DMS53 treated with DMSO at 0.1 percent for 48 hours (cell line): ENCODE data around the gene FGFRL1.
A peak's percentile ranks its signal among the peaks of the same experiment; 100 is the strongest.

Source experiments
- DNase-seq: peaks from one replicate; lab custom pipeline; 2025; ENCODE audit not compliant: unreplicated experiment; lab: John Stamatoyannopoulos, UW

Gene FGFRL1

GRCh38 chr4:1004071-1004418, 7.4 kb upstream of the FGFRL1 start:
- no peak for DNase-seq

- DNase-seq, result no peak
Measured at GRCh38 chr4:1004557-1005485, 6.6 kb upstream of the FGFRL1 start.

- DNase-seq, result no peak
Measured at GRCh38 chr4:1006856-1007255, 4.6 kb upstream of the FGFRL1 start.

- DNase-seq, result peak; percentile 60
Measured at GRCh38 chr4:1008840-1009541, 2.4 kb upstream of the FGFRL1 start.

GRCh38 chr4:1009542-1010394, 1.7 kb upstream of the FGFRL1 start:
- DNase-seq, result peak; percentile 82

GRCh38 chr4:1010395-1011021, 918 bp upstream of the FGFRL1 start:
- peak; percentile 91 for DNase-seq

GRCh38 chr4:1011666-1012033, 224 bp downstream of the FGFRL1 start:
- DNase-seq, result no peak

- no peak for DNase-seq
Measured at GRCh38 chr4:1012034-1012739, 761 bp downstream of the FGFRL1 start.

- DNase-seq, result no peak
Measured at GRCh38 chr4:1013225-1014073, 2.0 kb downstream of the FGFRL1 start.

GRCh38 chr4:1014291-1015167, 3.1 kb downstream of the FGFRL1 start:
- DNase-seq, result no peak

GRCh38 chr4:1015179-1015578, 3.8 kb downstream of the FGFRL1 start:
- DNase-seq, result no peak

- no peak for DNase-seq
Measured at GRCh38 chr4:1015746-1016145, 4.3 kb downstream of the FGFRL1 start.

GRCh38 chr4:1017211-1017610, 5.8 kb downstream of the FGFRL1 start:
- DNase-seq, result no peak

- no peak for DNase-seq
Measured at GRCh38 chr4:1017706-1018105, 6.3 kb downstream of the FGFRL1 start.

GRCh38 chr4:1018147-1019020, 7.0 kb downstream of the FGFRL1 start:
- no peak for DNase-seq

GRCh38 chr4:1019320-1019719, 7.9 kb downstream of the FGFRL1 start:
- no peak for DNase-seq

GRCh38 chr4:1019729-1020470, 8.5 kb downstream of the FGFRL1 start:
- DNase-seq, result no peak
